Smooth muscle cell (in vitro differentiated cells): ENCODE measurements around the gene RRP1B. TPM values are rescaled to one million over a fixed set of nuclear protein-coding genes. Genes with fewer than 3 reads are reported as not detected.

Experiments
- DNase-seq: peaks from one replicate; lab custom pipeline; 2025; ENCODE audit not compliant: unreplicated experiment; lab: John Stamatoyannopoulos, UW
- H2AFZ ChIP-seq: fragments of 200-600 bp; sonication (generic); 2 replicates; pipeline ENCODE4 v1.6.0; 2016; ENCODE audit warnings: antibody characterized with exemption, low read depth, mild to moderate bottlenecking
- H3F3A ChIP-seq: fragments of 200-600 bp; sonication (generic); 2 replicates; pipeline ENCODE4 v1.6.0; 2017; ENCODE audit warnings: antibody characterized with exemption, low read depth
- H3K27ac ChIP-seq: fragments of 200-600 bp; sonication (generic); 2 replicates; pipeline ENCODE4 v1.5.1; 2016; ENCODE audit warnings: low read depth, mild to moderate bottlenecking
- H3K27me3 ChIP-seq: fragments of 200-600 bp; sonication (generic); 2 replicates; pipeline ENCODE4 v1.6.1; 2016; ENCODE audit warnings: low read depth, mild to moderate bottlenecking
- H3K36me3 ChIP-seq: fragments of 200-600 bp; sonication (generic); 2 replicates; pipeline ENCODE4 v1.5.1; 2016; ENCODE audit warnings: low read depth
- H3K4me1 ChIP-seq: fragments of 200-600 bp; sonication (generic); 2 replicates; pipeline ENCODE4 v1.5.1; 2016; ENCODE audit warnings: low read depth
- H3K4me2 ChIP-seq: fragments of 200-600 bp; sonication (generic); 2 replicates; pipeline ENCODE4 v1.6.0; 2016; ENCODE audit warnings: mild to moderate bottlenecking
- H3K4me3 ChIP-seq: fragments of 200-600 bp; sonication (generic); 2 replicates; pipeline ENCODE4 v1.5.1; 2016; ENCODE audit warnings: mild to moderate bottlenecking
- H3K79me2 ChIP-seq: fragments of 200-600 bp; sonication (generic); 2 replicates; pipeline ENCODE4 v1.6.0; 2016; ENCODE audit warnings: low read depth, mild to moderate bottlenecking
- H3K9ac ChIP-seq: fragments of 200-600 bp; sonication (generic); 2 replicates; pipeline ENCODE4 v1.6.0; 2016; ENCODE audit warnings: low read depth
- H3K9me3 ChIP-seq: fragments of 200-600 bp; sonication (generic); replicated peaks from 2 replicates; pipeline ENCODE4 v1.5.1; 2016; ENCODE audit warnings: low read depth
- H4K20me1 ChIP-seq: fragments of 200-600 bp; sonication (generic); 2 replicates; pipeline ENCODE4 v1.6.0; 2016; ENCODE audit warnings: low read depth
- CTCF ChIP-seq: fragments of 200-600 bp; sonication (generic); IDR thresholded peaks from 2 replicates; pipeline ENCODE4 v1.5.1; 2017; ENCODE audit warnings: borderline replicate concordance, mild to moderate bottlenecking, antibody characterized with exemption; ENCODE audit not compliant: insufficient read depth, poor library complexity, severe bottlenecking
- WGBS: methylation state at CpG from one replicate; pipeline ENCODE4 v1.1.7; 2016; ENCODE audit warnings: low lambda C conversion rate; 5-methylcytosine and 5-hydroxymethylcytosine counted together
- polyA plus RNA-seq: library from polyadenylated mRNA; unstranded; fragments of >200 nt; fragmentation: Nextera tagmentation; extraction: Ambion mirVana; gene quantifications from 2 replicates; pipeline ENCODE4 v1.2.1, GENCODE V29; 2016
- total RNA-seq: library from RNA; depleted of rRNA; stranded (reverse); fragments of >200 nt; gene quantifications from 2 replicates; pipeline ENCODE4 v1.2.3, GENCODE V29; 2014

The RRP1B gene
- total and polyA plus RNA-seq, 2 experiments from 2014 or later = 10.6 to 19.3 TPM

- Histone ChIP-seq H3K9ac (no peak overlapping the region), H4K20me1 (no peaks in the 10 kb centered on the region), H3F3A (peaks cover 13% of the 10 kb centered on the region), H3K27me3 (no peaks in the 10 kb centered on the region), H3K79me2 (no peaks in the 10 kb centered on the region), H3K36me3 (no peaks in the 10 kb centered on the region), H3K9me3 (no peaks in the 10 kb centered on the region), H2AFZ (no peak overlapping the region), H3K4me2 (no peak overlapping the region), H3K4me1 (peaks cover 7% of the 10 kb centered on the region), H3K4me3 (no peak overlapping the region), H3K27ac (peak overlapping the region; percentile 63)
- no peak for DNase-seq
- TF ChIP-seq CTCF = no peak
- WGBS = 64% methylated on average over 7 of the region's 7 CpGs
Observed at GRCh38 chr21:43639470-43640353, 19.6 kb upstream of the RRP1B start.

DNA sequence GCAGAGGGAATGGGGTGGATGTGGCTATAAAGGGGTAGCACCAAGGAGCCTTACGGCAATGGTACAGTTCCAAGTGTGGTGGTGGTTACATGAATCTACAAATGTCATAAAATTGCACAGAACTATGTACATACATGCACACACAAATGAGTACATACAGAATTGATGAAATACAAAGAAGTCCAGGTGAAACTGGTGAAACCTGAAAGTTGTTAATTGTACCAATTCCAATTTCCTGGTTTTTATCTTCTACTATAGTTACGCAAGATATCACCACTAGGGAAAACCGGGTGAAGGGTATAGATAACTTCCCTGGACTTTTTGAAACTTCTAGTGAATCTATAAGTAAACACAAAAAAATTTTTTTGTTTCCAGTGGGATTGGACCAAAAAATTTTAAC, 19.0 kb upstream of the RRP1B start:
- H4K20me1 ChIP-seq = no peaks in the 10 kb centered on the region
- no peaks in the 10 kb centered on the region for H3K27me3 ChIP-seq
- no peak for DNase-seq
- H2AFZ ChIP-seq = no peak overlapping the region
- no peaks in the 10 kb centered on the region for H3K79me2 ChIP-seq
- no peak overlapping the region for H3K9ac ChIP-seq
- H3K9me3 ChIP-seq = no peaks in the 10 kb centered on the region
- TF ChIP-seq CTCF = no peak
- peaks cover 19% of the 10 kb centered on the region for H3F3A ChIP-seq
- no peaks in the 10 kb centered on the region for H3K36me3 ChIP-seq
- H3K4me3 ChIP-seq = no peak overlapping the region
- no peak overlapping the region for H3K4me2 ChIP-seq
- 93% methylated on average over 3 of the region's 3 CpGs for WGBS
- peak overlapping the region; percentile 63 for H3K27ac ChIP-seq
- peaks cover 9% of the 10 kb centered on the region for H3K4me1 ChIP-seq

GRCh38 chr21:43643193-43643592, 16.2 kb upstream of the RRP1B start:
- Histone ChIP-seq H4K20me1 (no peaks in the 10 kb centered on the region), H3K36me3 (no peaks in the 10 kb centered on the region), H3F3A (peaks cover 19% of the 10 kb centered on the region), H3K79me2 (no peaks in the 10 kb centered on the region), H2AFZ (no peak overlapping the region), H3K9me3 (no peaks in the 10 kb centered on the region), H3K4me3 (no peak overlapping the region), H3K27ac (peak overlapping the region; percentile 96), H3K27me3 (no peaks in the 10 kb centered on the region), H3K4me1 (peaks cover 9% of the 10 kb centered on the region), H3K4me2 (no peak overlapping the region), H3K9ac (no peak overlapping the region)
- no peak for DNase-seq
- WGBS = 92% methylated on average over 4 of the region's 4 CpGs
- TF ChIP-seq CTCF = no peak
